Measurements from ENCODE around the gene AOAH.

The AOAH gene

GRCh38 chr7:36514289-36515243 is 209.7 kb downstream of the AOAH start:
- Histone ChIP-seq H3K4me3 (ENCODE audit: low read length) (no peak overlapping the region), H3K9ac (ENCODE audit: low read length) (no peak overlapping the region), H3K9me3 (replicated peaks; ENCODE audit: insufficient read depth, low read length) (no peaks in the 10 kb centered on the region), H3K79me2 (ENCODE audit: low read length) (no peaks in the 10 kb centered on the region), H3K4me1 (ENCODE audit: low read length) (no peaks in the 10 kb centered on the region), H4K20me1 (ENCODE audit: insufficient read depth, low read length) (no peaks in the 10 kb centered on the region), H3K27ac (ENCODE audit: low read length) (no peak overlapping the region), H3K4me2 (ENCODE audit: low read depth, low read length) (no peak overlapping the region), H3K36me3 (replicated peaks; ENCODE audit: insufficient read depth, low read length) (no peaks in the 10 kb centered on the region), H2AFZ (ENCODE audit: low read length) (no peak overlapping the region), H3F3A (ENCODE audit: insufficient read depth, low read length) (no peaks in the 10 kb centered on the region), H3K27me3 (replicated peaks; ENCODE audit: insufficient read depth, low read length) (no peaks in the 10 kb centered on the region), H3K9me2 (replicated peaks; ENCODE audit: insufficient read depth, low read length) (no peaks in the 10 kb centered on the region)
- no peak for TF ChIP-seq EZH2 (optimal IDR thresholded peaks at IDR 0.05; ENCODE audit: low read depth, low read length)
- TF ChIP-seq CTCF (IDR thresholded peaks at IDR 0.05; ENCODE audit: low read length) = no peak
- no peak for TF ChIP-seq EZH2phosphoT487 (IDR thresholded peaks at IDR 0.05; ENCODE audit: low read length)
- no peak for DNase-seq

- Histone ChIP-seq H3K4me2 (ENCODE audit: low read depth, low read length) (no peak overlapping the region), H3F3A (ENCODE audit: insufficient read depth, low read length) (no peaks in the 10 kb centered on the region), H3K36me3 (replicated peaks; ENCODE audit: insufficient read depth, low read length) (no peaks in the 10 kb centered on the region), H3K27me3 (replicated peaks; ENCODE audit: insufficient read depth, low read length) (no peaks in the 10 kb centered on the region), H3K27ac (ENCODE audit: low read length) (no peak overlapping the region), H3K9ac (ENCODE audit: low read length) (no peak overlapping the region), H3K4me1 (ENCODE audit: low read length) (no peaks in the 10 kb centered on the region), H4K20me1 (ENCODE audit: insufficient read depth, low read length) (no peaks in the 10 kb centered on the region), H3K79me2 (ENCODE audit: low read length) (no peaks in the 10 kb centered on the region), H3K4me3 (ENCODE audit: low read length) (no peak overlapping the region), H3K9me2 (replicated peaks; ENCODE audit: insufficient read depth, low read length) (no peaks in the 10 kb centered on the region), H2AFZ (ENCODE audit: low read length) (no peak overlapping the region), H3K9me3 (replicated peaks; ENCODE audit: insufficient read depth, low read length) (no peaks in the 10 kb centered on the region)
- TF ChIP-seq EZH2phosphoT487 (IDR thresholded peaks at IDR 0.05; ENCODE audit: low read length) = no peak
- TF ChIP-seq EZH2 (optimal IDR thresholded peaks at IDR 0.05; ENCODE audit: low read depth, low read length) = no peak
- TF ChIP-seq CTCF (IDR thresholded peaks at IDR 0.05; ENCODE audit: low read length) = no peak
- no peak for DNase-seq
These were observed 210.9 kb downstream of the AOAH start for GRCh38 chr7:36513393-36513792.

- Histone ChIP-seq H3K9ac (ENCODE audit: low read length) (no peak overlapping the region), H3K9me3 (replicated peaks; ENCODE audit: insufficient read depth, low read length) (no peaks in the 10 kb centered on the region), H3K36me3 (replicated peaks; ENCODE audit: insufficient read depth, low read length) (no peaks in the 10 kb centered on the region), H3K27me3 (replicated peaks; ENCODE audit: insufficient read depth, low read length) (no peaks in the 10 kb centered on the region), H3K4me1 (ENCODE audit: low read length) (no peaks in the 10 kb centered on the region), H3K4me2 (ENCODE audit: low read depth, low read length) (no peak overlapping the region), H3F3A (ENCODE audit: insufficient read depth, low read length) (no peaks in the 10 kb centered on the region), H2AFZ (ENCODE audit: low read length) (no peak overlapping the region), H3K79me2 (ENCODE audit: low read length) (no peaks in the 10 kb centered on the region), H3K27ac (ENCODE audit: low read length) (no peak overlapping the region), H3K4me3 (ENCODE audit: low read length) (no peak overlapping the region), H4K20me1 (ENCODE audit: insufficient read depth, low read length) (no peaks in the 10 kb centered on the region), H3K9me2 (replicated peaks; ENCODE audit: insufficient read depth, low read length) (no peaks in the 10 kb centered on the region)
- TF ChIP-seq EZH2phosphoT487 (IDR thresholded peaks at IDR 0.05; ENCODE audit: low read length) (no peak), CTCF (IDR thresholded peaks at IDR 0.05; ENCODE audit: low read length) (no peak), EZH2 (optimal IDR thresholded peaks at IDR 0.05; ENCODE audit: low read depth, low read length) (no peak)
- DNase-seq = no peak
These were observed 211.7 kb downstream of the AOAH start for GRCh38 chr7:36512616-36513015.
